ENCODE measurements around the gene CDK14. TPM values are rescaled to one million over a fixed set of nuclear protein-coding genes. Genes with fewer than 3 reads are reported as not detected.

Gene CDK14
- total and polyA plus RNA-seq, 11 donors = 2.9 to 37.7 (median 21.3) TPM

DNA sequence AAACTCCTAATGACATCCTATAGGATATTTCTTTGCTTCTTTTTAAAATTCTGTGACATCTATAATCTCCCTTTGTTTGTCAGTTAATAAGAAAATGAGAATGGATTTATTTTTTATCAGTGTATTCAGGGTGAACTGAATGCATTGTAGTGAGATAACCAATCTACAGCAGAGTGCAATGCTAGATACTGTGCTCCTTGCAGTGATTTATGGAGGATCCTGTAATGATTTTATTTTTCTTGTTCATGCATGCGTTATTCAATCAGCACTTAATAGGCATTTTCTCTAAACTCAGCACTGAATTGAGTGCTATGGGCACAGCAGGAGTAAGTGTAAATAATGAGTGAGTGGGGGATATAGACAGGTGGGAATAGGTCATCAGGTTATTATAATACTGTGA, 253.9 kb downstream of the CDK14 start:
- ATAC-seq (no peak), DNase-seq (no peak)
- WGBS, 4 donors = 89 to 97% (median 92%) methylated on average over 1 of the region's 1 CpG
- no peaks in the 10 kb centered on the region for H3K27me3 ChIP-seq
- TF ChIP-seq, protein P1, sequence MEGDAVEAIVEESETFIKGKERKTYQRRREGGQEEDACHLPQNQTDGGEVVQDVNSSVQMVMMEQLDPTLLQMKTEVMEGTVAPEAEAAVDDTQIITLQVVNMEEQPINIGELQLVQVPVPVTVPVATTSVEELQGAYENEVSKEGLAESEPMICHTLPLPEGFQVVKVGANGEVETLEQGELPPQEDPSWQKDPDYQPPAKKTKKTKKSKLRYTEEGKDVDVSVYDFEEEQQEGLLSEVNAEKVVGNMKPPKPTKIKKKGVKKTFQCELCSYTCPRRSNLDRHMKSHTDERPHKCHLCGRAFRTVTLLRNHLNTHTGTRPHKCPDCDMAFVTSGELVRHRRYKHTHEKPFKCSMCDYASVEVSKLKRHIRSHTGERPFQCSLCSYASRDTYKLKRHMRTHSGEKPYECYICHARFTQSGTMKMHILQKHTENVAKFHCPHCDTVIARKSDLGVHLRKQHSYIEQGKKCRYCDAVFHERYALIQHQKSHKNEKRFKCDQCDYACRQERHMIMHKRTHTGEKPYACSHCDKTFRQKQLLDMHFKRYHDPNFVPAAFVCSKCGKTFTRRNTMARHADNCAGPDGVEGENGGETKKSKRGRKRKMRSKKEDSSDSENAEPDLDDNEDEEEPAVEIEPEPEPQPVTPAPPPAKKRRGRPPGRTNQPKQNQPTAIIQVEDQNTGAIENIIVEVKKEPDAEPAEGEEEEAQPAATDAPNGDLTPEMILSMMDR (IDR thresholded peaks at IDR 0.05) = no peak
- TF ChIP-seq POLR2A (IDR thresholded peaks at IDR 0.05) = no peak
- H3K4me3 ChIP-seq = no peak overlapping the region
- H3K4me1 ChIP-seq = peaks cover 0 to 8% (median 0%) of the 10 kb centered on the region in 12 donors
- intact Hi-C loops (cut with DNase I) = loop anchor here in 2 of 10 donors (10.0 kb wide), 1 partner anchor 185 kb away; no protein-coding TSS in a partner anchor
- no peaks in the 10 kb centered on the region for H3K9me3 ChIP-seq
- H3K36me3 ChIP-seq = no peaks in the 10 kb centered on the region
- no peak overlapping the region for H3K27ac ChIP-seq

- no peaks in the 10 kb centered on the region for H3K36me3 ChIP-seq
- DNase-seq (no peak), ATAC-seq (no peak)
- H3K27me3 ChIP-seq = no peaks in the 10 kb centered on the region
- intact Hi-C loops (cut with DNase I) = loop anchor here in 2 of 10 donors (10.0 kb wide), 1 partner anchor 184 kb away; no protein-coding TSS in a partner anchor
- peaks cover 0 to 8% (median 0%) of the 10 kb centered on the region in 12 donors for H3K4me1 ChIP-seq
- TF ChIP-seq, protein P1 (IDR thresholded peaks at IDR 0.05) = no peak
- TF ChIP-seq POLR2A (IDR thresholded peaks at IDR 0.05) = no peak
- 68 to 81% (median 74%) methylated on average over 2 of the region's 2 CpGs for WGBS, 4 donors
- H3K4me3 ChIP-seq = no peak overlapping the region
- no peaks in the 10 kb centered on the region for H3K9me3 ChIP-seq
- H3K27ac ChIP-seq = no peak overlapping the region
Measured at GRCh38 chr7:90850471-90850870, 254.3 kb downstream of the CDK14 start.

- Histone ChIP-seq H3K4me1 (peaks cover 0 to 2% (median 0%) of the 10 kb centered on the region in 12 donors), H3K27me3 (no peaks in the 10 kb centered on the region), H3K4me3 (no peak overlapping the region), H3K36me3 (no peaks in the 10 kb centered on the region), H3K27ac (no peak overlapping the region), H3K9me3 (no peaks in the 10 kb centered on the region)
- intact Hi-C loops (cut with DNase I) = loop anchor here in 2 of 10 donors (10.0 kb wide), 1 partner anchor 182 kb away; no protein-coding TSS in a partner anchor
- WGBS, 4 donors = 93 to 98% (median 95%) methylated on average over 2 of the region's 2 CpGs
- TF ChIP-seq POLR2A (IDR thresholded peaks at IDR 0.05) = no peak
- TF ChIP-seq, protein P1 (IDR thresholded peaks at IDR 0.05) = no peak
- ATAC-seq (no peak), DNase-seq (no peak)
Measured at GRCh38 chr7:90853205-90853604, 257.1 kb downstream of the CDK14 start.

DNA sequence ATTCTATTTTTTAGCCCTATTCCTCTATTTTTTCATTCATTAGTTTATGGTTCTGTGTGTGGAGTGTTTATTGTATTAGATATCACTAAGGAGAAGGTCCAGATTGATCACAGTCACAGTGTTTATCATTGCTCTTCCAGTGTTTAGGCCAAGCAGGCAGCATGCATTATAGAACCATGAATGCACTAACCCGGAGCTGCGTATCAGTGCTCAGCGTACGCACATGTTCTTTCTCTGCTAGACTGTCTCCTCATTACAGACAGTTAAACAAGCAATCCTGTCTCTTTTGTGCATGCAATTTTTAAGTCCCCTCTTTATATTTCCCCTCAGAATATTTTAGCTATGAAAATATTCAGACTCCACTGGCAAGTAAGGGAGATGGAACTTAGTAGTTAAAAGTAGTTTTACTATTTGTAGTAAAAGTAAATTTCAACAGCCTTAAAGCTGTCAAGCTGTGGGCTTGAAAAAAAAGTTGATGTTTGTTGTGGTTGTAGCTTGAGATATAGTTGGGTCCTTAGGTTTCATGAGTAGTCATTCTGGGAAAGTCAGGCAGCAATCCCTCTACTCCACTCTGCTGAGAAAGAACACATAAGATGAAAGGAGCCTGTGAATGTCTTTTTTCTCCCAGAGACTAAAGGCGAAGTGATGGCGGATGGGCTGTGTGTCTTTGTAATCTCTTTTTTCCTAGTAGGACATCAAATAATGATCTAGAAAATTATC, 260.4 kb downstream of the CDK14 start:
- TF ChIP-seq, protein P1 (IDR thresholded peaks at IDR 0.05) = no peak
- TF ChIP-seq POLR2A (IDR thresholded peaks at IDR 0.05) = no peak
- no peaks in the 10 kb centered on the region for H3K27me3 ChIP-seq
- intact Hi-C loops (cut with DNase I) = loop anchor here in 3 of 10 donors (5.0 to 10.0 kb wide), 2 partner anchors 176 to 178 kb away; no protein-coding TSS in a partner anchor
- DNase-seq (no peak), ATAC-seq (no peak)
- WGBS, 4 donors = 92 to 95% (median 94%) methylated on average over 6 of the region's 6 CpGs
- no peak overlapping the region for H3K27ac ChIP-seq
- no peaks in the 10 kb centered on the region for H3K36me3 ChIP-seq
- H3K9me3 ChIP-seq = no peaks in the 10 kb centered on the region
- no peak overlapping the region for H3K4me3 ChIP-seq
- peaks cover 0 to 2% (median 0%) of the 10 kb centered on the region in 12 donors for H3K4me1 ChIP-seq

Data from heart left ventricle (tissue), 16 donors.